Endothelial cell of umbilical vein (primary cell): ENCODE results near the gene CACNA1S. TPM values are rescaled to one million over a fixed set of nuclear protein-coding genes. Genes with fewer than 3 reads are reported as not detected.

Source experiments
- BruUV-seq: library from RNA; stranded (reverse); fragments of 400-500 nt; replicated peaks from 2 replicates; lab custom pipeline; 2021; lab: Mats Ljungman, UMichigan
- CTCF ChIA-PET: fragments of 300-600, 350-600 bp; sonication (Branson Sonifier 250); formaldehyde crosslinking; loops from one replicate; lab custom pipeline; 2021; ENCODE audit warnings: antibody characterized with exemption, inconsistent platforms; lab: Charles Lee
- POLR2A ChIA-PET: fragments of 300-600, 350-600 bp; sonication (Branson Sonifier 250); formaldehyde crosslinking; loops from one replicate; lab custom pipeline; 2021; ENCODE audit warnings: antibody characterized with exemption, inconsistent platforms; lab: Charles Lee
- DNase-seq: peaks from one replicate; pipeline ENCODE4 v3.0.0-alpha.2; 2011; ENCODE audit warnings: low read depth, low spot score
- FAIRE-seq: peaks from 2 replicates; lab custom pipeline; 2011; peaks lifted over from hg19 to GRCh38; lab: Jason Lieb, UNC
- H2AFZ ChIP-seq: 2 replicates; pipeline ENCODE4 v1.6.0; 2012; ENCODE audit warnings: low read depth, low read length, control low read depth, inconsistent platforms
- H3K27ac ChIP-seq: 2 replicates; pipeline ENCODE4 v1.5.1; 2011; ENCODE audit warnings: low read depth, mild to moderate bottlenecking, control low read depth, low read length, moderate library complexity; ENCODE audit not compliant: insufficient read depth
- H3K27me3 ChIP-seq, 2 experiments: 2 replicates each; pipeline versions ENCODE4 v1.6.0 to v1.6.1; 2011; ENCODE audit warnings: low read length in 2 of 2, mixed read lengths in 1 of 2; ENCODE audit not compliant: control insufficient read depth in 2 of 2, insufficient read depth in 2 of 2
- H3K36me3 ChIP-seq, 2 experiments: 2 replicates in 1 of 2; 3 replicates in 1 of 2; pipeline ENCODE4 v1.5.1; 2011; ENCODE audit warnings: low read length in 2 of 2, mild to moderate bottlenecking in 1 of 2, moderate library complexity in 1 of 2; ENCODE audit not compliant: control insufficient read depth in 2 of 2, insufficient read depth in 2 of 2; ENCODE audit errors: extremely low read depth in 1 of 2
- H3K4me1 ChIP-seq: 3 replicates; pipeline ENCODE4 v1.5.1; 2011; ENCODE audit warnings: mild to moderate bottlenecking, low read length; ENCODE audit not compliant: control insufficient read depth, insufficient read depth; ENCODE audit errors: extremely low read depth
- H3K4me2 ChIP-seq: 2 replicates; pipeline ENCODE4 v1.6.1; 2011; ENCODE audit warnings: low read length, control low read depth, mixed read lengths; ENCODE audit not compliant: insufficient read depth
- H3K4me3 ChIP-seq, 3 experiments: fragments of 200-600 bp in 1 of 3; sonication (generic), shearing (Covaris generic) in 1 of 3; replicated peaks in 1 of 3; 2 replicates each; pipeline ENCODE4 v1.5.1; 2011 to 2016; ENCODE audit warnings: control low read depth in 3 of 3, low read length in 3 of 3, mild to moderate bottlenecking in 2 of 3, inconsistent platforms in 1 of 3, low read depth in 1 of 3, moderate library complexity in 1 of 3; ENCODE audit not compliant: insufficient read depth in 1 of 3
- H3K79me2 ChIP-seq: 2 replicates; pipeline ENCODE4 v1.6.0; 2012; ENCODE audit warnings: low read length, inconsistent platforms; ENCODE audit not compliant: control insufficient read depth, insufficient read depth
- H3K9ac ChIP-seq: replicated peaks from 2 replicates; pipeline ENCODE3; 2011; ENCODE audit warnings: low read length, control low read depth; ENCODE audit not compliant: insufficient read depth; ENCODE audit errors: extremely low read depth
- H3K9me1 ChIP-seq: replicated peaks from 3 replicates; pipeline ENCODE4 v1.6.0; 2011; ENCODE audit warnings: mild to moderate bottlenecking, low read length; ENCODE audit not compliant: control insufficient read depth, insufficient read depth; ENCODE audit errors: extremely low read depth
- H3K9me3 ChIP-seq: replicated peaks from 2 replicates; pipeline ENCODE4 v1.5.1; 2012; ENCODE audit warnings: low read length, inconsistent platforms; ENCODE audit not compliant: control insufficient read depth, insufficient read depth
- H4K20me1 ChIP-seq: replicated peaks from 2 replicates; pipeline ENCODE3; 2011; ENCODE audit warnings: mild to moderate bottlenecking, low read length; ENCODE audit not compliant: control insufficient read depth, insufficient read depth; ENCODE audit errors: extremely low read depth
- EZH2 ChIP-seq: IDR thresholded peaks from 2 replicates; pipeline ENCODE4 v1.6.1; 2012; ENCODE audit warnings: borderline replicate concordance, low read depth, mild to moderate bottlenecking, moderate library complexity, low read length, inconsistent platforms; ENCODE audit not compliant: severe bottlenecking
- FOS ChIP-seq: IDR thresholded peaks from 2 replicates; pipeline ENCODE4 v1.6.1; 2011; ENCODE audit warnings: mild to moderate bottlenecking, low read length, moderate library complexity, borderline replicate concordance; ENCODE audit not compliant: insufficient read depth
- GATA2 ChIP-seq: IDR thresholded peaks from 2 replicates; pipeline ENCODE4 v1.7.0; 2011; ENCODE audit warnings: low read depth, mild to moderate bottlenecking, moderate library complexity, mixed read lengths, low read length; ENCODE audit not compliant: insufficient read length, insufficient read depth
- JUN ChIP-seq: IDR thresholded peaks from 2 replicates; pipeline ENCODE4 v1.6.1; 2011; ENCODE audit warnings: borderline replicate concordance, low read depth; ENCODE audit not compliant: insufficient read length, insufficient read depth
- MYC ChIP-seq: IDR thresholded peaks from one replicate; pipeline ENCODE4 v1.6.1; 2011; ENCODE audit warnings: mild to moderate bottlenecking, low read depth, low read length
- POLR2A ChIP-seq: IDR thresholded peaks from 2 replicates; pipeline ENCODE4 v1.6.1; 2012; ENCODE audit warnings: low read depth, mild to moderate bottlenecking, control low read depth, low read length
- POLR2AphosphoS5 ChIP-seq: IDR thresholded peaks from 2 replicates; pipeline ENCODE4 v1.6.1; 2012; ENCODE audit warnings: low read depth, mild to moderate bottlenecking, control low read depth, low read length, moderate library complexity; ENCODE audit not compliant: insufficient read depth
- dilution Hi-C: fragments of 300-500 bp; cut with MboI; formaldehyde crosslinking; loops from one replicate; pipeline ENCODE4 v1.15.0; 2019; ENCODE audit warnings: low sequenced_read_pairs; ENCODE audit not compliant: extremely low pct_ligation_motif_present
- intact Hi-C: fragments of 100-400 bp; cut with micrococcal nuclease; formaldehyde crosslinking; loops from one replicate; pipeline ENCODE4 v1.10.0; 2022
- polyA plus RNA-seq, 4 experiments: library from polyadenylated mRNA; depleted of rRNA in 3 of 4; stranded (reverse) in 3 of 4; unstranded in 1 of 4; fragments of >200 nt; gene quantifications; 2 replicates each; pipeline versions ENCODE4 v1.2.1 to v1.2.3, GENCODE V29; 2011 to 2012; ENCODE audit warnings: missing spikeins in 1 of 4
- total RNA-seq: library from RNA; stranded (reverse); gene quantifications from 2 replicates; pipeline ENCODE4 v1.2.3, GENCODE V29; 2021
- TF ChIP-seq, protein P1 (sequence below): IDR thresholded peaks from 2 replicates; pipeline ENCODE4 v1.6.1; 2011; ENCODE audit not compliant: insufficient read depth, insufficient read length
- TF ChIP-seq, protein P2 (sequence below), 2 donors: IDR thresholded peaks; 1 replicate in 1 of 2; 2 replicates in 1 of 2; pipeline ENCODE4 v1.5.1; 2011; ENCODE audit warnings: low read length in 2 of 2, mild to moderate bottlenecking in 2 of 2, moderate library complexity in 2 of 2, control low read depth in 1 of 2, inconsistent platforms in 1 of 2, low read depth in 1 of 2; ENCODE audit not compliant: insufficient read depth in 1 of 2; ENCODE audit errors: extremely low read depth in 1 of 2

The CACNA1S gene
- total and polyA plus RNA-seq, 2 donors (not counting 3 experiments of a cell fraction or from before 2014, with no cell fraction given) = not detected

- Histone ChIP-seq H3K9me3 (no peaks in the 10 kb centered on the region), H3K4me1 (peaks cover 41% of the 10 kb centered on the region), H3K9me1 (no peaks in the 10 kb centered on the region), H2AFZ (no peak overlapping the region), H3K4me2 (no peak overlapping the region), H3K36me3 (no peaks in the 10 kb centered on the region), H3K27ac (no peak overlapping the region), H4K20me1 (no peaks in the 10 kb centered on the region), H3K4me3 (no peak overlapping the region), H3K27me3 (no peaks in the 10 kb centered on the region), H3K79me2 (no peaks in the 10 kb centered on the region), H3K9ac (no peak overlapping the region)
- FAIRE-seq = peak; percentile 31
- TF ChIP-seq, protein P1, sequence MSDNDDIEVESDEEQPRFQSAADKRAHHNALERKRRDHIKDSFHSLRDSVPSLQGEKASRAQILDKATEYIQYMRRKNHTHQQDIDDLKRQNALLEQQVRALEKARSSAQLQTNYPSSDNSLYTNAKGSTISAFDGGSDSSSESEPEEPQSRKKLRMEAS = no peak
- CTCF ChIA-PET = interaction anchor here (0.8 to 7.0 kb wide), 3 partner anchors 8 to 51 kb away, joined by 3 to 94 read pairs (median 66); no protein-coding TSS in a partner anchor
- DNase-seq = no peak
- BruUV-seq = no TSS peak
- intact Hi-C loops (no loop called here), dilution Hi-C loops (no loop called here)
- POLR2A ChIA-PET = no interaction called here
These were observed 88.2 kb downstream of the CACNA1S start for GRCh38 chr1:201023920-201024624.

GRCh38 chr1:201023517-201023902 lies 88.7 kb downstream of the CACNA1S start, which contains the start of gene KIF21B:
KIF21B (minus strand) TSS chr1:201023714; CDS start chr1:201023383, 331 bp downstream.
- FAIRE-seq (peak; percentile 69), DNase-seq (peak; percentile 75)
- ChIA-PET CTCF (interaction anchor here (2.0 to 7.0 kb wide), 3 partner anchors 8 to 51 kb away, joined by 5 to 94 read pairs (median 66); no protein-coding TSS in a partner anchor), POLR2A (no interaction called here)
- Histone ChIP-seq H3K9me1 (no peaks in the 10 kb centered on the region), H3K79me2 (no peaks in the 10 kb centered on the region), H3K27ac (no peak within 1 kb of the TSS), H3K9ac (no peak within 1 kb of the TSS), H3K36me3 (no peaks in the 10 kb centered on the region), H4K20me1 (no peaks in the 10 kb centered on the region), H3K4me1 (peaks cover 37% of the 10 kb centered on the region), H3K9me3 (no peaks in the 10 kb centered on the region), H3K4me3 (peak within 1 kb of the TSS; percentile 11 to 49 (median 13)), H3K27me3 (no peaks in the 10 kb centered on the region), H3K4me2 (peak within 1 kb of the TSS; percentile 62), H2AFZ (peak within 1 kb of the TSS; percentile 61)
- intact Hi-C loops = no loop called here
- dilution Hi-C loops = no loop called here
- TF ChIP-seq FOS = no peak
- TF ChIP-seq POLR2AphosphoS5 = no peak
- TF ChIP-seq, protein P1 = no peak
- TF ChIP-seq JUN = no peak
- no peak for TF ChIP-seq POLR2A
- TF ChIP-seq, protein P2, sequence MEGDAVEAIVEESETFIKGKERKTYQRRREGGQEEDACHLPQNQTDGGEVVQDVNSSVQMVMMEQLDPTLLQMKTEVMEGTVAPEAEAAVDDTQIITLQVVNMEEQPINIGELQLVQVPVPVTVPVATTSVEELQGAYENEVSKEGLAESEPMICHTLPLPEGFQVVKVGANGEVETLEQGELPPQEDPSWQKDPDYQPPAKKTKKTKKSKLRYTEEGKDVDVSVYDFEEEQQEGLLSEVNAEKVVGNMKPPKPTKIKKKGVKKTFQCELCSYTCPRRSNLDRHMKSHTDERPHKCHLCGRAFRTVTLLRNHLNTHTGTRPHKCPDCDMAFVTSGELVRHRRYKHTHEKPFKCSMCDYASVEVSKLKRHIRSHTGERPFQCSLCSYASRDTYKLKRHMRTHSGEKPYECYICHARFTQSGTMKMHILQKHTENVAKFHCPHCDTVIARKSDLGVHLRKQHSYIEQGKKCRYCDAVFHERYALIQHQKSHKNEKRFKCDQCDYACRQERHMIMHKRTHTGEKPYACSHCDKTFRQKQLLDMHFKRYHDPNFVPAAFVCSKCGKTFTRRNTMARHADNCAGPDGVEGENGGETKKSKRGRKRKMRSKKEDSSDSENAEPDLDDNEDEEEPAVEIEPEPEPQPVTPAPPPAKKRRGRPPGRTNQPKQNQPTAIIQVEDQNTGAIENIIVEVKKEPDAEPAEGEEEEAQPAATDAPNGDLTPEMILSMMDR (IDR thresholded peaks at IDR 0.05; ENCODE audit: extremely low read depth in 1 of 2, insufficient read depth in 1 of 2, low read depth in 1 of 2, low read length in 2 of 2) = no peak
- no peak for TF ChIP-seq GATA2
- no peak for TF ChIP-seq MYC
- TF ChIP-seq EZH2 = no peak
- no TSS peak for BruUV-seq
